Stimulated activated CD4-positive, alpha-beta T cell treated with anti-CD3 and anti-CD28 coated beads, TNF-alpha, amount 100 ng/mL, for 1 hour (primary cell): ENCODE data around the gene MRPS7.
"Not testable (repeated sequence)": the region's sequence is repeated elsewhere in the genome, so short reads cannot be mapped to it uniquely, and the experiment has no call there.

Experiments used
- DNase-seq, 3 donors: peaks; one replicate each; pipeline ENCODE4 v3.0.0-alpha.2; 2020; ENCODE audit warnings: low read depth in 3 of 3, low spot score in 1 of 3

MRPS7 gene

DNA sequence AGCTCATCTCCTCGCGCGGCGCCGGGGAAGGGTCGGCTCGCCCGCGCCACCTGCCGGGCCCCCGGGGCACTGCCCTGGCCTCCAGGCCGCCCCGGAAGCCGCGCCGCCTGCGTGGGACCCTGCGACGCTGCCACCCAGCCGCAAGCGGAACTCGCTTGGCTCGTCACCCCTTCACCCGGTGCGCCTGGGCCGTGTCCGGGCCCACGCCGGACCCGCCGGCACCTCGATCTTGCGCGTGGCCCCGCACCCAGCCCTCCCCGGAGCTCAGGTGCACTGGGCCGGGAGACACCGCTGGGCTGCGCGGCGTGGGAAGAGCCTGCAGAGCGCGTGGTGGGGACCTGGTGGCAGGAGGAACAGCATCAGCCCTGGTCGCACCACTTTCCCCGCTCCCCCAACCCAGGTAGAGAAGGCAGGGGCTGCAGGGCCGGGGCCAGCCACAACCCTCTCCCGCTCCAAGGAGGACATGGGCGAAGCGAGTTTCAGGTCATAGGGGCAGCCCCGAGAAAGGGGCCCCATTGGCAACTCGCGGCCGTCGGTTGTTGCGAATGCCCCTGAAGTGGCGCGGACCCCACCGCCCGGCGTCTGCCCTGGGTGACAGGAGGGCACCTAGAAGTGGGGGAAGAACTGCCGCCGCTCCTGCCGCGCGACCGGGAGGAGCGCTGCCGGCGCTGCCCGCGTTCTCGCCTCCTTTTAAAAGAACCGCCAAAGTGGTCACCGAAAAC, 9.7 kb downstream of the MRPS7 start:
- peak; percentile 73 to 88 (median 85) for DNase-seq

DNA sequence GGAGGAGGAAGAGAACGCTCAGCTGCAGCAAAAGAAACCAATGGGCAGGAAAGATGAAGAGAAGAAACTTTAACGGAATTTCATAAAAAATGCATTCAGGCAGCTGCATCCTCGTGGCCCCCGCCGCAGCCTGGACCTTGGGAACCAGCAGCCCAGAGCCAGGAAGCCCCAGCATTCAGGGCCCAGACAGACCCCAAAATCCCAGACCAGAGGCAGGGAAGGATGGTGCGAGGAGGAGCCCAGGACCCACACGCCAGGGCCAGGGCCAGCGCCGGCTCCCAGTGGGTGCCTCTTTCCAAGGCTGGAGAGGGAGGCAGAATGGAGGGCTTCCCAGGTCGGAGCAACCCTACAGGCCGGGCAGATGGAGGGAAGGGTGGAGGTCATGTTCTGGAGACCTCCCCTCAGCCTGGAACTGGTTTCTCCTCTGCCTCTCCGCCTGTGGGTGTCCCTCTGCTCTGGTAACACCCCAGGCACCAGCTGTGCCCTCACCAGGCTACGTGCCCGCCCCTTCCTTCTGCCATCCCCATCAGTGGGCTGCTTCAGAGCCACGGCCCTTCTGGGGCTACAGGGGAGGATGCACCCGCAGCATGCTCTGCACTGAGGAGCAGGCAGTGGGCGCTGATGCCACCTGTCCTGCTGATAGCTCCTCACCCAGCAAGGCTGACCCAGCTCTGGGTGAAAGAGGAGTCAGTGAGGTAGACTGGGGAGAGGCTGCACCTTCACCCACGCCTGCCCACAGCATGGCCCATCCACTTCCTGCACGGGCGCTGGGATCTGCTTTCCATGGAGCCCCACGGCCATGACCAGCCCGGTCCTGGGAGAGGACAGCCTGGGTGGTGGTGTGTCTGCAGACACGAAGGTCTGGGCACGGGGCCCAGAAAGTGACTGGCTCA, 10.5 kb downstream of the MRPS7 start:
- no peak for DNase-seq

DNA sequence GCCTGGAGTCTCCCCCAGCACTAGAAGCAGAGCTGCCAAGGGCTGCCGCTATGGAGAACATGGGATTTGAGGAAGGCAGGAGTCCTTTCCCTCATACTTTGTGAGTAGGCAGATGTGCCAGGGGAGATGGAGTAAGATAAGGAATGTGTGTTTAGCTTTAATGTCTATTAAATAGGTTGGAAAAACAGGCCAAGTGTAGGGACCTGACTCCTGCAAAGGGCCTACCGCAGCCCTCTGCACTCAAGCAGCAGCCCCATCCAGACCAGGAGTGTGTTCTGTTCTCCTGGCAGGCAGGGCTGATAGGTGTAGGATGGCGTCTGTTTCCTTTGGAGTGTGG, 11.1 kb downstream of the MRPS7 start:
- DNase-seq, result no peak

DNA sequence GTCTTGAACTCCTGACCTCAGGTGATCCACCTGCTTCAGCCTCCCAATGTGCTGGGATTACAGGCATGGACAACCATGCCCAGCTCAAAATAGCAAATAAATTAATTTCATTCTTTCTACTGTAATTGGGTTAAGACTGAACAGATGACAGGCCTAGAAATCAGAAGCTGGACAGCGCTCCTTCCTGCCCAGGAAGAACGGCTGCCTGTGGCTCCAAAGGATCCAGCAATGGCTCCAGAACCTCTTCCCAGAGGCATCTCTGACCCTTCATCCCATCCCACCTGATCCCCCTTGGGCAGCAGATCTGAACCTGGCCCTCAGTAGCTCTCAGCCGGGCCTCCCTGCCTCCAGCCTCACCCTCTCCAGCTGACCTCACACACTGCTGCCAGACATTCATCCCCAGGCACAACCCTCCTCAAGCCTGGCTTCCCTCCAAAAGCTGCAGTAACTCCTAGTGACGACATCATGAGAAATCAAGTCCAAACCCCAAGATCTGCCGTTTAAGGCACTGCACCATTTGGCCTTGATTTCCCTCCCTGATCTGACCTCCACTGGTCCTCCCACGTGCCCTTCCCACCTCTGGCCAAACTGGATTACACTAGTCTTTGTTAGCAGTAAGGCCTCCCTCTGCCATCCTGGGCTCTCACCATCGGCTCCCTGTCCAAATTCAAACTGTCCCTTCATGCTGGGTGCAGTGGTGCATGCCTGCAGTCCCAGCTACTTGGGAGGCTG, 12.5 kb downstream of the MRPS7 start:
- DNase-seq, result no peak

DNA sequence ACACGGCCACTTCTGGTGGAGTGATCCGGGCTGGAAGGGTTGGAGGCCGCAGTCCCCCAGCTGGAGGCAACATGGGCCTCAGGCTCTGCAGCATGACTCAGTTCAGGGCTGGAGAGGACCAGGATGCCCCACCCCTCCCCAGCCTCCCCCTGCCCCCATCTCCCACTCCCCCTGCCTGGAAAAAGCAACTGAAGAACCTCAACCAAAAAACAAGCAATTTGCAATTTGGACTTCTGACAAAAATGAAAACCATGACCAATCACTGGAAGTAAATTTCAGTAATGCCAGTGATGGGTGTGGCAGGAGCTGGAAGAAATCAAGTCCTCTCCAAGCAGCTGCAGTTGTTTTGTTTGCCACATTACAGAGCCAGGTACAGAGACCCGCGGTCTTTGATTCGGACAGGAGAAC, 16.0 kb downstream of the MRPS7 start:
- DNase-seq, result no peak

DNA sequence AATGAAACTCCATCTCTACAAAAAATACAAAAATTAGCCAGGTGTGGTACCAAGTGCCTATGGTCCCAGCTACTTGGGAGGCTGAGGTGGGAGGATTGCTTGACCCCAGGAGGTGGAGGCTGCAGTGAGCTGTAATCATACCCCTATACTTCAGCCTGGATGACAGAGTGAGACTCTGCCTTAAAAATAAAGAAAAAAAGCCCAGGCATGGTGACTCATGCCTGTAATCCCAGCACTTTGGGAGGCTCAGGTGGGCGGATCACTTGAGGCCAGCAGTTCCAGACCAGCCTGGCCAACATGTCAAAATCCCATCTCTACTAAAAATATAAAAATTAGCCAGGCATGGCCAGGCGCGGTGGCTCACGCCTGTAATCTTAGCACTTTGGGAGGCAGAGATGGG, 18.5 kb downstream of the MRPS7 start:
- DNase-seq, result not testable (repeated sequence)

DNA sequence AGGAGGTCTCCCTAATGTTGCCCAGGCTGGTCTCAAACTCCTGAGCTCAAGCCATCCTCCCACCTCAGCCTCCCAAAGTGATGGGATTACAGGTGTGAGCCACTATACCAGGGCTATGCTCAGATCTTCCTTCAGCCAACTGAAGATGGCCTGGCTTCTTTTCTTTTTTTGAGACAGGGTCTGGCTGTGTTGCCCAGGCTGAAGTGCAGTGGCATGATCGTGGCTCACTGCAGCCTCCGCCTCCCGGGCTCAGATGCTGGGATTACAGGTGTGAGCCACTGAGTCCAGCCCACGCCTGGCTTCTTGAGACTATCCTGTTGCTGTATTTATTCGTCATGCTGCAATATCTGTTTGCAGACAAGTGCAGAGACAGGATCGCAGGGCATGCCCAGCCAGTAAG, 23.4 kb downstream of the MRPS7 start:
- DNase-seq, result no peak

DNA sequence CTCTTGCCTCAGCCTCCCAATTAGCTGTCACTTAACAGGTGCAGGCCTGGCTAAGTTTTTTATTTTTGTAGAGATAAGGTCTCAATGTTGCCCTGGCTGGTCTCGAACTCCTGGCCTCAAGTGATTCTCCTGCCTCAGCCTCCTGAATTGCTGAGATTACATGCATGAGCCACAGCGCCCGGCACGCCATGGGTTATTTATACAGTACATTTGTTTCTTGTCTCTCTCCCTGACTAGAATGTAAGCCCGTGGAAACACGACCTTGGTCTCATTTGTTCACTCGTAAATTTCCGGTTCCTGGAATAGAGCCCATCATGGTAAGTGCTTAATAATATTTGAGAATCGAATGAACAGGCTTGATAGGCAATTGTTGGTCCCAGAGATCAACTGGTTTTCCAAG, 25.5 kb downstream of the MRPS7 start:
- DNase-seq, result no peak

DNA sequence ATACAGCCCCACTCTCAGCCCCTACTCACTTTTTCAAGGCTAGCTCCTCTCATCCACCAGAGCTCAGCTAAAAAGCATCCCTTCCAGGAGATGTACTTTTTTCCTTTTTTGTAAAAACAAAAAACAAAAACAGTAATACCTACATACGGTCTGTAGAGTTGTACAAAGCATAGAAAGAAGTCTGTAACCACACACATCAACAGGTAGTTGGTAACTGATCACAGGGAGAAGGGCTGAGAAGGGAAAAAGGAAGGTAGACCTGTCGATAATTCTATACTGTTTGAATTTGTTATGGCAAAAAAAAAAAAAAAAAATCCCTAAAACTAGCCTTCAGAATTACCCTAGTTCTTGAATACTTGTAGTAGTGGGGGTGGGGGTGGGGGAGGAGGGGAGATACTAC, 26.7 kb downstream of the MRPS7 start:
- DNase-seq, result no peak

DNA sequence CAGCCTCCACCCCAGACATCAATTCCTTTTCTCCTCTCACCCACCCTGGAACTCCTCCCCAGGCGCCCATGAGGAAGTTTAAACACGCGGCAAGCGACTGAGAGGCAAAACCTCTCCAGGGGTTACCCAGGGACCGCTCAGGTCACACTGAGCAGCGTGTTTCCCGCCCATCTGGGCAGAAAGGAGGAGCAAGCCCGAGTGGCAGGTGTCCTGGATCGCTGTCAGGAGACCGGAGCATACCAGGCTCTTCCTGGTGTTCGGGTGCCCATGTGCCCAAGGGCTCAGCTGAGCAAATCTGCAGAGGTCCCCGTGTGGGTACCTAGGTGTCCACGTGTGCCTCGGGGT, 27.1 kb downstream of the MRPS7 start:
- peak in 1 of 3 donors; percentile 9 for DNase-seq

DNA sequence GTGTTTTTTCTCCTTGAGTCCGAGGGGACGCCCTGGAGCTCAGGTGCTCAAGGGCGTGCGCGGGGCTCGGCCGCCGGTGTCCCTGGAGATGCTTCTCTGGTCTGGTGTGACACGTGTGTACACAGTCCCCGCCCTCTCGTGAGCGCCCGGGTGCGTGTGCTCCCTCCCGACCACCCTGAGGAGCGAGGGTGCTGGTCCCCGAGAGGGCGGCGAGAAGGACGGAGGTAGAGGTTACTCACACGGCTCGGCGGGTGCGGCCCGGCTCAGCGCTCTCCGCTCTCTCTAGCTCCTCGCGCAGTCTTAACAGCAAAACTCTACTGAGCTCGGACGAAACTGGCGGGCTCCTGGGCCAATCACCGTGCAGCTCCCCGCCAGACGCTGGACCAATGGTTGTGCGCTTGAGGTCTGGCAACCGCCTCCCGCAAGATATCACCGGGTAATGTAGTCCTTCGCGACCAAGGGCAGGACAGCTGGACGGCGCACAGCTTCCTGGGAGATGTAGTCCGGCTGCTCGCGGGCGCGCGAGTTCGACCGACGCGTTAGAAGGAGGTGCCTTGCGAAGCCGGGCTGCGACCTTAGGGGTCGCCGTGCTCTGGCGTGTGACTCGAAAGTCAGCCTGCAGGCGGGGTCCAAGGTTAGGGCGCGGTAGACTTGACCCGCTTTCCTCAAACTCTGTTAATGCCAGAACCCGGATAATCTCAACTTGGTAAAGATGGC, 27.6 kb downstream of the MRPS7 start, which contains the start of gene SLC25A19:
TSS of gene SLC25A19 (minus strand) at position 319 of the 717 bp plus-strand sequence. CDS start 2,669 bp downstream, outside the sequence.
- peak; percentile 84 to 92 (median 92) for DNase-seq

DNA sequence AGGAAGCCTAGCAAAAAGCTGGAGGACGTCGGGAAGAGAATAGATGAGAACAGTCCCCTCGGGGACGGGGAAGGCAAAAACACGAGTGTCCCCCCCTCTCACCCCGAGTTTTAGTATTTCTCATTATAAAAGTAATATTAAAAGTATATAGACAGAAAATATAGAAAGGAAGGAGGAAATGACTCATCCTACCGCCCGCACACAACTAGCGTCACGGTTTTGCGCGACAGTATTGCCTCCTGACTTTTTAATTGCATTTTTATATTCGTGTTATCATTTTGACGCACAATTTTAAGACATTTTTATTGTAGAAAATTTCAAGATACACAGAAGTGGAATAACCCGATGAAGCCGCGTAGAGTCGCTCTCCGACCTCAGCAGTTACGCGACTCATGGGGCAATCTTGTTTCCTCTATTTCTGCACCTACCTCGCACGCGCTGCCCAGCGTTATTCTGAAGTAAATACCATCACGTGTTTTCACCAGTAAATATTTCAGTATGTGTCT, 28.2 kb downstream of the MRPS7 start:
- DNase-seq, result peak in 2 of 3 donors; percentile 35 to 55

DNA sequence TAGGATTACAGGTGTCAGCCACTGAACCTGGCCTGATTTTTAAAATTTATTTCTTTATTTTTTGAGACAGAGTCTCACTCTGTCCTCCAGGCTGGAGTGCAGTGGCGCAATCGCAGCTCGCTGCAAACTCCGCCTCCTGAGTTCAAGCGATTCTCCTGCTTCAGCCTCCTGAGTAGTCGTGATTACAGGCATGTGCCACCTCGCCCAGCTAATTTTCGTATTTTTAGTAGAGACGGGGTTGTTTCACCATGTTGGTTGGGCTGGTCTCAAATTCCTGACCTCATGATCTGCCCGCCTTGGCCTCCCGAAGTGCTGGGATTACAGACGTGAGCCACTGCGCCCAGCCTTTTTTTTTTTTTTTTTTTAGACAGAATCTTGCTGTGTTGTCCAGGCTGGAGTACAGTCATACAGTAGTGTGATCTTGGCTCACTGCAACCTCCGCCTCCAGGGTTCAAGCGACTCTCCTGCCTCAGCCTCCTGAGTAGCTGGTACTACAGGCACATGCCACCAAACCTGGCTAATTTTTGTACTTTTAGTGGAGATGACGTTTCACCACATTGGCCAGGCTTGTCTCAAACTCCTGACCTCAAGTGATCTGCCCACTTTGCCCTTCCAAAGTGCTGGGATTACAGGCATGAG, 31.2 kb downstream of the MRPS7 start:
- not testable (repeated sequence) for DNase-seq

DNA sequence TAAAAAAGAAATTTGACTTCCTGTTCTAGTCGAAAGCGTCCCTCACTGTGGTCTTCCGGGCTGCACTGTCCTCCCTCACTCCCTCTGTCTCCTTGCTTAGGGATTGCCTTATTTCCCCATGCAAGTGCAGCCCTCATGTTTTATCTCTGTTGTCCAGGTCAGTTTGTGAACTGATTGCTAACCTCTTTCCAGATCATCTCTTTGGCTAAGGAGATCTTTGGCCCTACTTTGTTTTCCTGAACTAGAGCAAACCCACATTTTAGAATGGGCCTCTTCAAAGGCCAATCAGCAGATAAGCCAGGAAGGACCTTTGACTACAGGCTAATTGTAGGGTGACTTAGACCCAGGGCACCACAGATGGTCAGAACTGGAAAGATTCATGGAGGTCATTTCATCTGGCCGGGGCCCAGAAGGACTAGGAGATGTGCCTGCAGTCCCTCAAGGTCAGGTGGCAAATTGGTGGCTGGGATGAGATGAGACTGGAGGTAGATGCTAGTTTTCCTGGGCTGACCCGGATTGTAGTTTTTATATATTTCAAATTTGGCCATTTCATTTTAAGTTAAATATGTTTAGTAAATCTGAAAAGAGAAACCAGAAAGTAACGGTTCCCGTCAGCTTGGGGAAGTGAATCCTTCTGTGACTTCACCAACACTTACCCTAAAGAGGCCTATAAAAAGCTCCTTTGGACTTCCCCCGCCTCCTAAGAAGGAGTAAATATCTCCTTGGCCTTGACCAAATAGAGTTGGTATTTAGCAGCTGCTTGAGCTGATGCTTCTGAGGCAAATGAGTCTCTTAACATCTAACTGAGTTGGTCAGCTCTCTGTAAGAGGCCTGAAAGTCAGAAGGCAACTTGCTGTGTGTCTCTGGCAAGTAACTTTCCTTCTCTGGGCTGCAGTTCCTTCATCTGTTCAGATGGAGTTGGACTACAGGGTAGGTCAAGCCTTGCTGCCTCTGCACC, 33.8 kb downstream of the MRPS7 start:
- no peak for DNase-seq

DNA sequence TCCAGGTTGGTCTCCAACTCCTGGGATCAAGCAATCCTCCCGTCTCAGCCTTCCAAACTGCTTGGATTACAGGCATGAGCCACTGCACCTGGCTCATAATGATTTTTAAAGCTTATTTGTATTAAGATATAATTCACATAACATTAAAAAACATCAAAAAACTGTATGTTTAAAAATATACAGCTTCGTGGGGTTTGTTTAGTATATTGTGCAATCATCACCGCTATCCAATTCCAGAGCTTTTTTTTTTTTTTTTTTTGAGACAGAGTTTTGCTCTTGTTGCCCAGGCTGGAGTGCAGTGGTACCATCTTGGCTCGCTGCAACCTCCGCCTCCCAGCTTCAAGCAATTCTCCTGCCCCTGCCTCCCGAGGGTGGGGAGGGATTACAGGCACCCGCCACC, 38.6 kb downstream of the MRPS7 start:
- DNase-seq, result no peak

DNA sequence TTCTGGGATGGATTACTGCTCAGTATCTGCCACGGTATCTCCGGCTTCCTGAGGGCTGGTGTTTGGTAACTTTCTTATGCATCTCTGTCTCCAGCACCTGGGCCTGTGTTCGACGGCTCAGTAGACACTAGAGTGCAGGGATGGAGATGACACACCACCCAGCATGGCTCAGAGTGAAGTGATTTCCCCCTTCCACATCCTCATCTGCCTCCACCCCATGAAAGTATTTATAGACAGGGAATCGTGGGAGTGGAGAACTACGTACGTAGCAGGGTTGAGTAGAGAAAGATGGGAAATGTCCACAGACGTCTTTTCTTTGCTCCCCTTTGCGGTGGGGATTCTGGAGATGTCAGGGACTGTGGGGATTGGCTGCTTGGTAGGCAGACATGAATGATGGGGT, 39.4 kb downstream of the MRPS7 start:
- no peak for DNase-seq

DNA sequence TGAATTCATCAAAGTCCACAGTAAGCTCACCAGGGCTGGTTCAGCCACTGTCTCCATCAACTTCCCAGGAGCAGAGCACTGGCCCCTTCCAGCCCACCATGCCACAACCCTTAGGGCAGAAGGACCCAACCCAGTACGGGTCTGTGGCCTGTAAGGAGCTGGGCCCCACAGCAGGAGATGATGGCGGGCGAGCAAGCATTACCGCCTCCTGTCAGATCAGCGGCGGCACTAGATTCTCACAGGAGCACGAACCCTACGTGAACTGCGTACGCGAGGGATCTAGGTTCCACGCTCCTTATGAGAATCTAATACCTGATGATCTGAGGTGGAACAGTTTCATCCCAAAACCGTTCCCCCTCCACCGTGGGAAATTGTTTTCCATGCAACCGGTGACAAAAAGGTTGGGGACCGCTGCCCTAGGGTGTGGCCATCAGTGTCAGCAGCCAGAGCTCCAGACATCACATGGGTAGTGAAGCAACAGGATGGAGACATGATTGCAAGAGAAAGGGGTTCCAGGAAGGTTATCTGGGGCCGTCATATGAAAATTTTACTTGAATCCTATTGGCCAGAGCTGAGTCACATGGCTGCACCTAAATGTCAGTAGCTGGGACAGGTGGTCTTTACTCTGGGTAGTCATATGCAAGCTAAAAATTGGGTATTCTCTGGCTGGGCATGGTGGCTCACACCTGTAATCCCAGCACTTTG, 40.0 kb downstream of the MRPS7 start:
- no peak for DNase-seq

DNA sequence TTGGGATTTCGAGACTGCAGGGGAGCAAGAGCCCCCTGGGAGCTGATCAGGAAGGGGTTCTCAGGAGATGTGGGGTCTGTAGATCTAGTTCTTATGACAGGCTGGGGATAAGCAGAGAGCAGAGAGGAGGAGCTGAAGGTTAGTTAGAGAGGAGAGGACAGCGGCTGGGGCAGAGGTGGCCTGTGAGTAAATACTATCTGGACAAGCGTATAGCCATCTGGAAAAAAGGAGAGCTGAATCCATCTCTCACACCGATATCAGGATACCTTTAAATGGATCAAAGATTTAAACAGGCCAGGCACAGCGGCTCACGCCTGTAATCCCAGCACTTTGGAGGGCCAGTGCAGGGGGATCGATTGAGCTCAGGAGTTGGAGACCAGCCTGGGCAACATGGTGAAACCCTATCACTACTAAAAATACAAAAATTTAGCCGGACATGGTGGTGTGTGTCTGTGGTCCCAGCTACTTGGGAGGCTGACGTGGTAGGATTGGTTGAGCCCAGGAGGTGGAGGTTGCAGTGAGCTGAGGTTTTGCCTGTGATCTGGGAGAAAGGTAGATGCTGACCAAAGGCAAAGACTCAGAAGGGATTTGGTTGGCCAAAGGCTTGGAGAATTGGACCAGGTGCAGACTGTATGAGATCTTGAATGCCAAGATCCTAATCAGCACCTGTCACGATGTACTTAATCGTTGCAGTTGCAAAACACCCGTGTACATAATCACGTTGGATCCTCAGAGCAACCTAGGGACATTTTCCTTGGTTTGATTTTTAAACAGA, 46.5 kb downstream of the MRPS7 start:
- DNase-seq, result no peak
